B cell (primary cell): ENCODE data around the gene PRELID3B.

Source experiments
- CTCF ChIP-seq: fragments of 200-600 bp; IDR thresholded peaks from one replicate; pipeline ENCODE4 v1.8.0; 2022; ENCODE audit warnings: antibody characterized with exemption, mild to moderate bottlenecking
- EZH2 ChIP-seq: IDR thresholded peaks from 2 replicates; pipeline ENCODE4 v1.6.1; 2012; ENCODE audit warnings: borderline replicate concordance, low read depth, mild to moderate bottlenecking, moderate library complexity, low read length; ENCODE audit not compliant: insufficient read depth, poor library complexity, severe bottlenecking

DNA sequence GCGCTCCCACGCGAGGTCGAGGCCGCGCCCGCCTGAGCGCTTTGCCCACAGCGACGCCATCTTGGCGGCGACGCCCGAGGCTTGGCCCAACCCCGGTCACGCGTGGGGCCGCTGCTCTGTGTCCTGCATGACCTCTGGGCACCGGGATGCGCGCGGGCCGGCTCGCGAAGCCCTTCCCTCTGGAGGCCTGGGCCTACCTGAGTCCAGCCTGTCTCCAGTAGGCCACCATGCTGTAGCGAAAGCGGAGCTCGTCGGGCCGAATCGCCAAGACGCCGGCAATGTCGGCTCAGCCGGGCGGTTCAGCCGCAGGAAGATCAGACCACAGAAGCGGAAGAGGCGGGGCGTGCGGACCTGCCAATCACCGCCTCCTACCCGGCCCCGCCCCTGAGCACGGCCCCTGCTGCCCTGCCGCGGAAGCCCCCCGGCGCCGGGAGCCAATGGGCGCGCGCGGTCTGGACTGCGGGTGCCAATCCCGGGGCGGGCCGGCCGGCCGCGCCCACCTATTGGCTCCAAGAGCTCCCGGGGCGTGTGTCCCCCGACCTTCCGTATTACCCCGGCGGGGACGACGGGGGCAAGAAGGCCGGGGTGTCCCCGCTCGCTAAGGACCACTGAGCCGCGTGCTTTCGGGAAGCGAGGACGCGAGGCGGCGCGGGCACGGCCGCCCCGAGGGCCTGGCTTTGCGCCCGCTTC lies 10.4 kb downstream of the PRELID3B start, which contains the start of gene ATP5F1E:
- TF ChIP-seq CTCF (no peak), EZH2 (no peak)
